Right forelimb (tissue), 1 donor: ENCODE data around the gene DPP4.
"Not testable (repeated sequence)": the region's sequence is repeated elsewhere in the genome, so short reads cannot be mapped to it uniquely, and the experiment has no call there.

ENCODE experiments used
- DNase-seq: peaks from one replicate; pipeline ENCODE4 v3.0.0-alpha.2; 2018

DPP4 gene

DNA sequence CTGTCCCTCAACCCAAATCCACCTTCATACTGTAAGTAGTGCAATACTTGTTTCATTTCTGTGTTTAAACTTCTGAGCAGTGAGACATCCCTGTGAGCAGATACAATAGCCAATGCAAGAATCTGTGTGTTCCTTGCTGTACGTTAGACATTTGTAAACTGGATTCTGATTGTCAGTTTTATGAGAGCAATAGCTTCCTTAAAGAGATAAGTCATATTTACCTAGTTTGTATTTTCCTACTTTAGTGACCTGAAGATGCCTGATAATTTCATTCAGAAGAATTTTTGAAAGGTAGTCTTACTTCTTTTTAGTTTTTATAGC, 90.7 kb downstream of the DPP4 start:
- DNase-seq = no peak

DNA sequence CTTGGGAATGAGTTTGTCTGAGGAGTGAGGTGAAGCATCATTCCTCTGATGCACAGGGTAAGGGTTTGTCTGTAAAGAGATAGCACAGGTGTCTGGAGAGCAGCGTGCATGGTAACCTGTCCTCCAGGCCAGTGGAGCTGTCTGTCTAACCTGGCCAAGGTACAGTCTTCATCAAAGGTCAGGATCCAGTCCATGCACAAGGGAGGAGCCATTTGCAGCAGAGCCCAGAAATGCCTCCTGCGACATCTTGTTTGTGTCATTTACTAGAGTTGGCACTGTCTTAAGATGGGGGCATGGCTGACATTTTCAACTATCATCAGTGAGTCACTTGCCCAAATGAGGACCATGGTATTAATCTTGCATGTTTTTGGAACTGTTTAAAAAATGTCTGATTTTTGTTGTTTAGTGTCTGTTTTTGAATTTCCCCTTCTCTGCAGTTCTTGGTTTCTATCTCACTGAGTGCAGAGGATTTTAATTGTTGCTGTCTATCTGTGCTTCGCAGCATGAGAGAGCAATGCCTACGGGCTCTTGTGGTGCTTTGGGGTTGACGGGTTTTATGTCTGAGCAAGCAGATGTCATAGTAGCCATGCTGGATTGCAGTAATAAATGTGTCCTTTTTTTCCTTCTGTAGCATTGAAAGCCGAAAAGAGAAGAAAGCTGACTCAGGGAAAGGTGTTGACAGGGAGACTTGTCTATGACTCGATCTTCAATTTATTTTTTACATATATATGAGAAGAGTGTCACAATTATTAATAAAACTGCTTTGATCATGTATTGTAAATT, 91.3 kb downstream of the DPP4 start:
- no peak for DNase-seq

DNA sequence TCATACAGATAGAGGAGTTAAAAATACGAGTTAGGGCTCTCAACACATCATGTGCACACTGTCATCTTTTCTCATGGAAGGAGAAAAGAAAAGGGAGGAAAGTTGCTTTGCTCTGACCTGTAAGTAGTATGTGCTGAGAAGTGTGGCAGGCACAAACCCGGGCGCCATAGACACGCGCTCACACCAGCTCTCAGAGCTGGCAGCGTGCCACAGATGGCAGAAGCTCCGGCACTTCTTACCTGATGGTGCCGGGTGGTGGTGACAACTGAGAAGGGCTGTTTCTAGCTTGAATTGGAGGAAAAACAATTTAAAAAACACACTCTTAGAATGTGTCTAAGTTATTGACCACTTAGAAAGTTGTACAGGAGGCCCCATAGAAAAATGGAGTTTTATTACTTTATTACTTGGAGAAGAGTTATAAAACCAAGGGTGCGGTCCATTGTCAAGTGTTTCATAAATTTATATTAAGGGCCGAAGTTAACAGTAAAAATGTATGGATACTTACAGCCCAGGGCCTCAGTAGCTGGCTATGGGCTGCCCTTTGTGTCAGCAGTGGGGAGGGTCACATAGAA, 92.2 kb downstream of the DPP4 start:
- no peak for DNase-seq

DNA sequence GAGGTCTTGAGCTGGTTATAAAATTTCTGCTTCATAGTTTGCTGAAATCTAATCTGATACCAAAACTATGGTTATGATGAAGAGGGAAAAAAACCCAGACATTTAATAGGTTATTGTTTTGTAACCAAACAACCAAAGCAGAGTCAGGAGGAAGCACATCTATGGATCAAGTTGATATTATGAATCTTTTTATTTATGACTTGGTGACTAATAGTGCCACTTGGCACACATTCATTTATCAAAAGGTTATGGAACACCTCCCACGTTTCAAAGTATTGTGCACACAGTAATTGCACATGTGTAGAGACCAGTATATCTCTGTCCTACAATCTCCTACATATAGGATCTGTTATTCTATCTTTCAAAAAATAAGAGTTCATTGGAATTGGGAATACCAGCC, 93.0 kb downstream of the DPP4 start:
- no peak for DNase-seq

DNA sequence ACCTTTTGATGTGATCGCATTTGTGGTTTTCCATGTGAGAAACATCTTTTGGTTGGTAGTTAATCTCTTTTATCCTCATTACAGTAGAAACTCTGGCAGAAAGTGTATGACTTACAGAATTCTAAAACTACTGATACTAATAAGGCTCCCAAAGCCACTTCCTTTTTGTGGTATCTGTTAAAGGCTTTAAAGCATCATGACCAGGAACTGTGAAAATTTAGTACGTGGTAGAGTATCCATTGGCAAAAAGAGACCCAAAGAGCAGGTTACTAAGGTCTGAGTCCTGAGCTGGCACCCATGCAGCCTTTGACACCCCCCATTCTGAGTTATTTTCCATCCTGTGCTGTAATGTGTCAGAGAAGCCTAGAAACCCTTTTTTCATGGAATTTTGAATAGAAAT, 94.5 kb downstream of the DPP4 start:
- no peak for DNase-seq

DNA sequence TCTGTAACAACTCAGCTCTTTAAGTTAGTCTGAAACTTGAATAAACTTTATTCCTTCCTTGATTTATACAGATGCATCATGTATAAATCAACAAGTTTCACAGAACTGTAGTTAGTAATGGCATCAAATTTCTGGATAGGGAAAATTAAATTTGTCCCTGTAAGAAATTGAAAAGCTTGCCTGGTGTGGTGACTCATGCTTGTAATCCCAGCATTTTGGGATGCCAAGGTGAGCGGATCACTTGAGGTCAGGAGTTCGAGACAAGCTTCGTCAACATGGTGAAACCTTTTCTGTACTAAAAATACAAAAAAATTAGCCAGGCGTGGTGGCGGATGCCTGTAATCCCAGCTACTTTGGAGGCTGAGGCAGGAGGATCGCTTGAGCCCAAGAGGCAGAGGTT, 96.1 kb downstream of the DPP4 start:
- not testable (repeated sequence) for DNase-seq

DNA sequence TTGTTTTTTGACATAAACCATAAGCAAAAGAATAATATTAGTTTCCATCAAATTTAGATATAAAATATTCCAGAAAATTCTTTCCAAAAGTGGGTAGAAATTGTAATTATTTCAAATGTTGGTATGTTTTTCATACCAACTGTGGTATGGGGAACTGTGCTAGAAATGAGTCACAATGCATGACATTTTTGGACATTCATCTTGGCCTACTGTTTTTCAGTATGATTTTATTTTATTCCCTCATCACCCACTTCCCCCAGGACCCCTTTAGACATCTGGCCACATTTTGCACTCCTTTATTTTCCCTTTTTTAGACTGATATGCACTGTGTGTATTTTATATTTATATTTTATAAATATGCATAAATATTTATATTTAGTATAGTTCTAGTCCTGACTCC, 97.1 kb downstream of the DPP4 start:
- no peak for DNase-seq

DNA sequence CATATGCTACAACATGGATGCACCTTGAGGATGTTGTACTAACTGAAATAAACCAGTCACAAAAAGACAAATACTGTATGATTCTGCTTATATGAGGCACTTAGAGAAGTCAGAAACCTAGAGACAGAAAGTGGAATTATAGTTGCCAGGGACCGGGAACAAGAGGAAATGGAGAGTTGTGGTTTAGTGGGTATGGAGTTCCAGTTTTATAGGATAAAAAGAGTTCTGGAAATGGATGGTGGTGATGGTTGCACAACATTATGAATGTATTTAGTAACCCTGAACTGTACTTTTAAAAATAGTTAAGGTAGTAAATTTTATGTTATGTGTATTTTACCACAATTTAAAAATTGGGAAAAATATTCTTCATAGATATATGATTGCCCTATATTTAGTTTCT, 97.7 kb downstream of the DPP4 start:
- DNase-seq = no peak

DNA sequence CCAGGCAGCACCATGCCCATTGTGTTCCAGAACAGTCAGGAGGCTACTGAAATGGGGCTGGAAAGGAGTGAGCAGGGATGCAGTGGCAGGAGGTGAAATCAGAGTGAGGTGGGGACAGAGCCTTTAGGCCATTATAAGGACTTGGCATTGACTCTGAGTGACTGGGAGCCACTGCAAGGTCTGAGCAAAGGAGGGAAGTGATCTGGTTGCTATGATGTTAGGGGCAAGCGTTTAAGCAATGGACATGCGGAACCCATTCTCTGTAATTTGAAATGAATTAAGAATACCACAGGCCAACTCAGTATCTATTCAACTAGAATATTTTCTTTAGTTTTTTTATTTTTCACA, 98.2 kb downstream of the DPP4 start:
- DNase-seq = no peak

DNA sequence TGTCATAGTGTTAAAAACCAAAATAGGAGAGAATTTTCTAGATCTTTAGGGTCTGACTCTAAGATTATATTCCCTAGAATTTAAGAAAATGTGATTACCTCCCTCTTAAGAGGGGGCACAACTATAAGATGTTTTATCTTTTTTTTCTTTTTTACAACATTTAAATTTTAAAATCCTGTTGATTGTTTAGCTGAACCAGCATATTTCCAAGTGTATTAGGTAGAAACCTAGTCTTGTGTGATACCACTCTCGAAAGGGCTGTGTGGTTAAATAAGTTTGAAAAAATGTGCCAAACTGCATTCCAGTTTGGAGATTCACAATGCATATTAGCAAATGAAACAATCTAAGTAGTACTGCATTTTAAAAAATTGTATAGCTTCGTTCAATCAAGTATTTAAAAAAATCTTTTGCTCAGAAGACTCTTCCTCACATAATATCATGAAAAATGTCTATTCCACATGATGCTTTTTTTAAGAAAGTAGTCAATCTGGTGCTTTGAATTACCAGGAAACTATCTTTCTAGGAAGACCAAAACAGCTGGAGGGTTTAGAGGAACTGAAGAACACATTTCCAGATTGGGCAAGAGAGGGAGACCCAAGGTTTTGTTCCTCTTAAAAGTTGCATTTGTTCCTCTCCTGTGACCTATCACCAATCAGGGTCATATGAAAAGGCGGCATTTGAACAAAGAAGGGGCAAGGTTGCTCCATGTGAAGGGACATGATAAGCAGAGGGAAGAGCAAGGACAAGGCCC, 98.8 kb downstream of the DPP4 start:
- no peak for DNase-seq

DNA sequence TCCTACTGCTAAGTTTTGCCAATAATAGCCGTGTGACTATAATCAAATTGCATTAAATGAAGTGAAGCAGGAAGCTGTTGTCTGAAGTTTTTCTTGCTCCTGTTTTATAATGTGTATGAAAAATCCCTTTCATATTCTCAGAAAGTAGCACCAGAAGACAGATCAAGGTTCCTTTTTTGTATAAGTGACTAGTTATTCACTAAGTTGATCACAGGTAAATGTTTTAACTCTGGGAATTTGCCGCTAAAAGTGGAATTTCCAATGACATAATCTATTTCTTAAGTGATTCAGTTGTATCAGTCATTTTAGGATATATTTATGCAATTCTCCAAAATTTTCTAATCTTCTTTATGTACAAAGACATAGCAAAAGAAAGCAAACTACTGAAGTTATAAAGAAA, 99.6 kb downstream of the DPP4 start:
- DNase-seq = no peak

DNA sequence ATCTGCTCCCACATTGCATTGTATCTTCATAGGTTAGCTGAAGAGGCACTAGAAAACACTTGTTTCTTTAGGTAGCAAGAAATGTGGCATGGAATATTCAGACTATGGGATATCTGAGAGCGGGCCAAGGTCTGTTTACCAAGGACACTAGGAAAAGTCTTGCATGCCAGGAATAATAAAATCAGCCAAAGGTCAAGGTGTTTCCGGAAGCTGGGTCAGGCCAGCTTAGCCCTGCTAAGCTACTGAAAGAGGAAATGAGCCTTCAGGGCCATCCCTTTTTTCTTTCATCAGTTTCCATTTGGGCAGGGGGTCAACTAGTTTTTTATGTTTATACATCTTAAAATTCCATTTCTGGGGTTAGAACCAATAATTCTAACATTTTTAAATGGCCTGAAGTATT, 101.1 kb downstream of the DPP4 start:
- no peak for DNase-seq

DNA sequence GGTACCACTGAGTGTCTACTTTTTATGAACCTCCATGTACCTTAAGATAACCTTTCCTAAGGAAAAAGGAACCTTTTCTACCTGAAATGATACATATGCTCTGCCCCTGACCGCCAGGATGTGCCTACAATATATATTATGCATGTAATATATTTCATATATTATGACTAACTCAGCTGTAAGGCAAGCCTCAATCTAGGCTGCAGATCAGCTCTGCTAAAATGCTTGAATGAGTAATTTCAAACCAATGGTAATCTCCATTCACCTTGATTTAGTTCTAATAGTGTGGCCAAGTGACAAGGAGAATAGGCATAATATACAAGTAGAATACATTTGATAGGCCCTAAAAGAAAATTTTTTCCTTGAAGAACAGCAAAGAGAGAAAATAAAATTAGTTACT, 101.8 kb downstream of the DPP4 start:
- no peak for DNase-seq

DNA sequence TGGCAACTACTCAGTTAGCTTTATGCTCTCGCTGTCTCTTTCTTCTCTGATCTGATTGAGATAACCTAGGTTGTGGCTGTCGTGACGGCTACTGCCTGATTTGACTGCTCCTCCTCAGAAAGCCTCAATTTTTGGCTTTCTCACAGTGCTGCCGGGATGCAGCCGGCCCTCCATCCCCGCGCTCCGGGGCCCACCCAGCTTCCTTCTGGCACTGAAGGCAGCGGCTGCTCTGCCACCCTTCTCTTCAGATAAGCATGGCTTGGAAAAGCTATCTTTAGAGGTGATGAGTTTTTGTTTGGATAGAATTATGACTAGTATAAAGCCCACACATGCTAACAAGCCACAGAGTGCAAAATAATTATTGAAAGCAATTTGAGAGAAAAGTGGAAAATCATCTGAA, 102.5 kb downstream of the DPP4 start:
- no peak for DNase-seq

DNA sequence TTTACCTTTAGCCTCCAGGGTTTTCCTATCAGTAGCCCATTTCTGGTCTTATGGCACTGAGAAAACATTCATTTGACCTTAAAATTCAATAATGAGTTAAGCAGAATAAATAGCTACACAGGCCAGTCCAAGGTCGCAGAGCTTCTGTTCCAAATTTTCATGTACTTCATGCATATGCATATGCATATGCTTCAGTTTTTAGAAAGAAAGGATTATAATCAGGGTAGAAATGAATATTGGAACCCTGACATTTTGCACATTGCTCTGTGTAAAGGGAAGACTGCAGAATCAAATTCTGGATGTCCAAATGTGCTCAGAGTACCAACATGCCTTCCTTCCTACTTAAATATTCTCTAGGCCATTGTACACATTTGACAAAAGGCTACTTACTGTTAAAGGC, 104.9 kb downstream of the DPP4 start:
- no peak for DNase-seq

DNA sequence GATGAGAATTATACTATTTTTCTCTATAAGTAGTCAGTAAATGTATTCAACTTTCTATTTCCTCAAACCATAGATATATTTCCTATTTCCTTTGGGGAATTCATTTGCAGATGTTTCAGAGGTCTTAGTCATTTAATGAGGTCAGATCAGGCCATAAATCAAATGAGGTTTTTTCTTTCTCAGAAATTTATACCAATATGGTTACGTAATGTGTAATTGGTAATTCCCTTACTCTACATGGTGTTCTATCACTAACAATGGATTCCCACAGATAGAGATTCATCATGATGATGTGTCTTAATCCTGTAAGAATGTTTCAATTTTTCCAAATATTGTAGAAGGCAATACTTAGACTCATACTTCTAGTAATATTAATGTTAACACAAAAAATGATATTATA, 108.0 kb downstream of the DPP4 start:
- no peak for DNase-seq

DNA sequence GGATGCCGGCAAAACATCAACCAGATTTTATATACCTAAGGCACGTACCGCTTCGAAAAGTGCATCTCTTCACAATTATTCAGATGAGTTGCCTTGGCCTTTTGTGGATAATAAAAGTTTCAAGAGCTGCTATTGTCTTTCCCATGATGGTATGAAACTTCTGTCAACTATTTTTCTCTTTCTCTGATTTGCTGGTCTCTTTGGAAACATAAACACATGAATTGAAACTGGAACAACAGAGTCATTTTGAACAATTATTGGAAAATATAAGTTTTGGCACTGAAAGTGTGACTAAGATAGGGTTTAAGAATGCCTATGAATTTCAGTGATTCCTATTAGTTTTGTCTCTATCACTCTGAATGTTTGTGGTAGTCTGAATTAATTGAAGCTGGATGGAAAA, 109.9 kb downstream of the DPP4 start:
- DNase-seq = no peak

DNA sequence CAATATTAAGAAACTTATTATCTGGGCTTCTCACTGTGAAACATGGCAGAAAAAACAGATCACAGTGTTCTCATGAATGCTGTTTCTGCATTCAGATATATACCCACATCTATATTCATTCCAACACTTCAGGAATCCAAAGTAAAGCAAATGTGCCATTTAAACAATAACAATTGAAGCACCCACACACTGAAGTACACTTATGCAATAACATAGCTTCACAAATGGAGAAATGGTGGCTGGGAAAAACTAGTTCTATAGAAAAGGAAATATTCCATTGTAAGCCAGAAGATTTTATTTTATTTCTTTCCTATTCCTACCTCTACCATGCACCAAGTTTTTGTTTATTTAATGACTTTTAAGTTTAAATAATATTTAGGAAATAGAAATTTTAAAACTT, 111.9 kb downstream of the DPP4 start:
- DNase-seq = no peak

DNA sequence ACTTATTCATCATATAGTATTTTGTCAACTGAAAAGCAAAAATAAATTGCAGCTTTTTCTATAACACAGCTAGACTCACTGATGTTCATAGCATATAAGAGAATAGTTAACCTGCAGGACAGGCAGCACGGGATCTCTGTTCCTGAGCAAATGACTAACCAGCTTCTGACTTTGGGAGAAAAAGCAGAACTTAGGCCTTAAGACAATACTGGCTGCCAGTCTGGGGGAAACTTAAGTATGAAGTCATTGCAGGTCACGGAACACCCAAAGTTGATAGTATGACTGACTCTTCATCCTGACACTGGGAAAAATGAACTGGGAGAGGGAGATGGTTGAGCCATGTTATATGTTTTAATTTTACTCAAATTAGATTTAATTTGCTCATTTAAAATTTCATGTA, 113.0 kb downstream of the DPP4 start:
- DNase-seq = no peak

DNA sequence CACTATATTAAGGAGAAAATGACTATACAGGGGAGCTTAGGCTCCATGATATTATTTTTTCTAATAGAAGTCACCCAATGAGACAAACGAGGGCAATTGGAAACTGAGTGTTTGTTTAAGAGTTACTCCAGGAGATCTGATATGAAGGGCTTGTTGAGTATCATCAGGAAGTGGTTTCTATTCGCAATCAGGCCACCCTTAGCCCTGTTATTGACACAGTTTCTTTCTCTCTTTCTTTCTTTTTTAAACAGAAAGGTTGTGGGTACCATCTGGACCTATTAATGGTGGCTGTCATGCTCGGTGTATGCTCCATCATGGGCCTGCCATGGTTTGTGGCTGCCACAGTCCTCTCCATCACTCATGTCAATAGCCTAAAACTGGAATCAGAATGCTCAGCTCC, 117.3 kb downstream of the DPP4 start:
- DNase-seq = no peak

DNA sequence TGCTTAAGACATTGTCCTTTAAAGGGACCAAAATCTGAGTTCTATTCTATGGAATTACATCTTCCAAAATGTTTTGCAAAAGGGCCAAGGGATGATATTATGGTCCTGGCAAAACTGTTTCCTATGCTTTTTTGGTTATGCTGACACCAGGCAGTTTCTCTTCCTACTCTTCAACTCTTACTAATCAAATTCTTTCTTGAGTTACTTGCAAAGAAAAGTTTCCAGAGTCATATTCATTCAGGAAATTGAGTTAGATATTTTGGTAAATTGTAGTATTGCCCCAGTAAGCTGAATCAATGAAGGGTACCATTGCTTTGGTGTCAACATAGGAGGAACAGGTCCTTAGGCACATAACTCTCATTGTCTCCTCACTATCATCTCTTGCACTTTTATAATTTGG, 118.8 kb downstream of the DPP4 start:
- DNase-seq = no peak

DNA sequence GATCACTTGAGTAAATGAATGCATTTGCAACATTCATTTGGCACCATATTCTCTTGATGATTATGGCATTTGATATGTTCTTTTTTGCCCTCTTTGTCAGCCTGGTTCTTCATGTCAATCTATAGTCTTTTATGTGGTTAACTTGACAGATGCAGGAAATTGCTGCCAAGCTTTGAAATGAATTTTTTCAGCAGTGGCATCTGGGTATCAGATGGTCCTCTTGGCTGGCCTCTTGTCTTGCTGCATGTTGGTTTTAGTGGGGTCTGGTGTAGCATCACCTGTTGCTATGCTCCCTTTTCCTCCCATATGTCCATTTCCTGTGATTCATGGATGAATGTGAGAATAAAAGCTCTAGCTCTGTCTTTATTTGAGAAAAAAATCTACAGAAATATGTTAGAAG, 119.9 kb downstream of the DPP4 start:
- no peak for DNase-seq

DNA sequence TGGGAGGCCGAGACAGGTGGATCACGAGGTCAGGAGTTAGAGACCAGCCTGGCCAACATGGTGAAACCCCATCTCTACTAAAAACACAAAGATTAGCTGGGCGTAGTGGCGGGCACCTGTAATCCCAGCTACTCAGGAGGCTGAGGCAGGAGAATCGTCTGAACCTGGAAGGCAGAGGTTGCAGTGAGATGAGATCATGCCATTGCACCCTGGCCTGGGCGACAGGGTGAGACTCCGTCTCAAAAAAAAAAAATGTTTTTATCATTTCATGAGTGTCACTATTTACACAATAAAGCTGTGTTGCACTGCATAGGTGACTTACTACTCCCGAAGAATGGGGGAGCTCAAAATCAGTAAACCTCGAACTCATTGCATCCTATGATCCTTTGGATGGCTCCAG, 120.6 kb downstream of the DPP4 start:
- DNase-seq = not testable (repeated sequence)

DNA sequence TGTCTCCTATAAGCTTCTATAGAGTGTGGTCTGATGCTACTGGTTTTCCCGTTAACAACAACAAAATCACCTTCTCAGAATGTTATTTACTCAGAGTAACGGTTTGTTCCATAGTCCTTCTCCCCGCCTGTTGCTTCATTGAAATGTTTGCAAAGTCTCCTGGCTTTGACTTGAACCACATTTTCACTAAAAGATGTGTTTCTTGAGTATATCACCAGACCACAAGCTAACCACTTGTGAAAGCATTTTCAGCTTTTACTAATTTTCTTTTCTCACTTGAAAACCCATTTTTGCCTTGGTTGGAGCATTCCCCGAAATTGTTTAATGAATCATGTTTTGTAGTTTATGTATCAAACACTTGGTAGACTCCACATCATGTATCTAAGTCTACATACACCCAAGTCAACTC, 121.2 kb downstream of the DPP4 start:
- no peak for DNase-seq

DNA sequence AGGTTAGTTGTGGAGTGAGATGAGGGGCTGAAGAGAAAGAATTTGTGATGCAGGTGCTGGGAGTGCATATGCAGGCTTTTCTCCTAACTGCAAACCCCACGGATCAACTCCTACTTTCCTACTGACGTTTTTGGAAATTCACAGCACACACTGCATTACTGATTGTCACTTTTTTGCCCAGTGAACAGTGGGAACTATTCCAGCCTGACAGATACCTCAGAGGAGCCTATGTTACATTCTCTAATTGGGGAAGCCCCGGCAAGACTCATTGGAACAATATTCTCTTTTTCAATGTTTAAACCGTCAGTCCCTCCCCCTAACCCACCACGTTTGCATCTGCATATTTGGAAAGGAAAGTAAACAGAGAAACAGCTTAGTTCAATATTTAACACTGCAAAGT, 126.2 kb downstream of the DPP4 start:
- DNase-seq = no peak
